Activated gamma-delta T cell treated with Interleukin-2 at 50 U/mL for 16 hours (primary cell): Measurements from ENCODE around the gene CORO2B.
A peak's percentile ranks its signal among the peaks of the same experiment; 100 is the strongest.
"Not testable (repeated sequence)": the region's sequence is repeated elsewhere in the genome, so short reads cannot be mapped to it uniquely, and the experiment has no call there.

Experiments
- DNase-seq: peaks from one replicate; pipeline ENCODE4 v3.0.0-alpha.2; 2020

The CORO2B gene

GRCh38 chr15:68632101-68632500 lies 53.3 kb downstream of the CORO2B start:
- DNase-seq, result no peak

- no peak for DNase-seq
Measured at GRCh38 chr15:68633231-68634121, 54.7 kb downstream of the CORO2B start.

DNA sequence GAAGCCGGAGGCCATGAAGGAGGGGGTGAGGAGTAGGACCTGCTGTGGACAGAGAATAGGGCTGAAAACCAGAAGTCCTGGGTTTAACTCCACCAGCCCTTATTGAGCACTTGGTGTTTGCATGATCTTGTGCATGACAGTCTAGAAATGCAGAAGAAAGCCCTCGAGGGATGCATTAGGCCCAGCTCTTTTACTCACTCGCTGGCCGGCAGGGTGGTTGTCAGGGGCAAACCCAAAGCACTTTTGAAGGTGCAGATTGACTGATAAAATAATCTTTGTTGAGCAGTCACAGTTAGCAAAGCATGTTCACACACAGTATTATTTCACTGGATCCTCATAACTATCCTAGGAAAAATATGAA lies 55.3 kb downstream of the CORO2B start:
- no peak for DNase-seq

DNA sequence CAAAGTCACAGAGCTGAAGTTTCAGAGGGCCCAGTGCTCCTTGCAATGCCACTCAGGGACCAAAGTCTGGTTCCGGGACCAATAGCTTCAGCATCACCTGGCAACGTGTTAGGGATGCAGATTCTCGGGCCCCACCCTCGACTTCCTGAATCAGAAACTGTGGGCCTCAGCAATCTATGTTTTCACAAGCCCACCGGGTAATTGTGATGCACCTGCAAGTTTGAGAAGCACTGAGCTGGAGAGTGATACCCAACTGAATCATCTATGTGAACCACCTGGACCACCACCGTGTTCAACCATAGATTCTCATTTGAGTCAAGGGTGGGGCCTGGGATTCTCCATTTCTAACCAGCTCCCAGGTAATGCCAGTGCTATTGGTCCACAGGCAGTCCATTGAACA lies 55.7 kb downstream of the CORO2B start:
- no peak for DNase-seq

DNA sequence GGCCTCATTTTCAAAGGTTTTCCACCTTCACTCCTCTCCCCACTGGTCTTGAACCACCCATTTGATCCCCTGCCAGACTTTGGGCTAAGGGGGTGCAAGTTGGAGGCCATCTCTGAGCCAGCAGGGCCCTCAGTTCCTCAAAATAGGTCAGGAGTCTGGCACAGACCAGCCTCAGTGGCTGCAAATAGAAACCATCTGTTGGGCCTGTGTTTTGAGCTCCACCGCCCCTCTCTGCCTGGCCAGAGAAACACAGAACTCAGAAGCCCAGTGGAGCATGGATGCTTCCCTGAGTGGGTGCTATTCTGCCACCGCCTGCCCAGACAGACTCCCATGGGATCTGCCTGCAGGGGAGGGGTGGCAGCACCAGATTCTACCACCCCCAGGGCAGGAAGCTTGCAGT lies 56.3 kb downstream of the CORO2B start:
- DNase-seq, result no peak

- DNase-seq, result no peak
Measured at GRCh38 chr15:68636256-68636655, 57.5 kb downstream of the CORO2B start.

- DNase-seq, result no peak
Measured at GRCh38 chr15:68637767-68638404, 59.1 kb downstream of the CORO2B start.

- DNase-seq, result no peak
Measured at GRCh38 chr15:68638953-68639515, 60.2 kb downstream of the CORO2B start.

DNA sequence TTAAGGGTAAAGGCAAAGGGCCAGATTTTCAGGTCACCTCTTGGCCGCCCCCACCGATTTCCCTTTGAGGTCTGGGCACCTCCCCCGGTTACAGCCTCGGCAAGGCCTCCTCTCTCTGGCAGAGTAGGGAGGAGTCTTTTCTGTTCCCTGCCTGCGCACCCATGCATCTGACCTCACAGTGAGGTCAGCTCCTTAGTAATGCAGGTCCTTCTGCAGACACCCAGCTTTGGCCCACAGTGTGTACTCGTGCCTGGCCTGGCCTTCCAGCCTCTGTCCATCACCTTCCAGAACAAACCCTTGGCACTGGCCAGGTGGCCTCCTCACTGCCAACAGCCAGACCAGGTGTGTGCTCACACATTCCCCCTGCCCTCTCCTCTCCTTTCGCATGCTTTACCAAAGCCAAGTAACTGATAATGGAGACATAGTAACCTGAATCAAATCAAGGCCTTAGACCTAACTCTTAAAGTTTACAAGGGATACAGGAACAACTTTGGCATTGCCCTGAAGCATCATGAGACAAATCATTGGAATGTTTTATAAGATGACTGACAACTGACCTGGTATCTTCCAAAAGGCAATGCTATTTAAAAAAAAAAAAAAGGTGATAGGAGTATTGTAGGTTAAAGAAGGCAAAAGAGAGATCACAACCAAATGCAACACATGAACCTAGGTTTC lies 61.3 kb downstream of the CORO2B start:
- no peak for DNase-seq

- no peak for DNase-seq
Measured at GRCh38 chr15:68640791-68641331, 62.1 kb downstream of the CORO2B start.

- DNase-seq, result no peak
Measured at GRCh38 chr15:68641376-68641775, 62.6 kb downstream of the CORO2B start.

DNA sequence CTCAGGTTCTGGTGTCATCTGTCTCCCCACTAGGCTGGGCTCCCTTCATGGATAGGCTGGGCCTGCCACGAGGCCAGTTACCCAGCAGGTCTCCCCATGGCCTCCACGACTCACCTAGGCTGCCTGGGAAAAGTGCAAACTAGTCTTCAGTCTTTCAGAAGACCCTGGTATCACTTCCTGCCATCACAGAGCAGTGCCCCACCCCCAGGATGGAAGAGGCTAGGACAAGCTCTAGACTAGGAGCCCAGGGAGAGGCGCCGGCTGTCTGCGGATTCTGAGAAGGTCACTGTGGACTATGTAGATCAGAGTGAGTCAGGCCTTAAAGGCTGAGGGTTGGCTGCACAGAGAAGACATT lies 63.7 kb downstream of the CORO2B start:
- DNase-seq, result no peak

DNA sequence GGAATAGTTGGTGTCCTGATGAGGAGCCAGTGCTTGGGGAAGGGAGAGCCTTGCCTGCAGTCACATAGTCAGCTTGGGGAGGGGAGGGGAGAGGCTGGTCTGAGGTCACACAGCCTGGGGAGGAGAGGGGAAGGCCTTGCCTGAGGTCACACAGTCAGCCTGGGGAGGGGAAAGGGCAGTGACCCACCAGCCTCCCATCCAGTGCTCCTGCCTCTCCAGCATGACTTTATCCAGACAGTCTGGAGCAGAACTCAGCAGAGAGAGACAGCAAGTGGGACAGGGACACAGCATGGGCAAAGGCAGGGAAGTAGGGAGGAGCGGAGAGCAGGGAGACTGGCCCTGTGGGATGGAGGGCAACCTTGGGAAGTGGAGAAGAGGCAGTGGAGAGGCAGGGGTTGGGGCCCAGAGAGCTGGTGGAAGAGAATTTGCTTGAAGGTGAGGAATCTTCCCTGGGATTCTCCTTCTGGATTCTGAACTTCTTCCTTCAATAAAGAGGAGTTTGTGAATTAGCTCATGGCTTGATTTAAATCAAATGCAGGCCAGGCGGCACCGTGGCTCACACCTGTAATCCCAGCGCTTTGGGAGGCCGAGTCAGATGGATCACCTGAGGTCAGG lies 64.5 kb downstream of the CORO2B start:
- DNase-seq, result no peak

DNA sequence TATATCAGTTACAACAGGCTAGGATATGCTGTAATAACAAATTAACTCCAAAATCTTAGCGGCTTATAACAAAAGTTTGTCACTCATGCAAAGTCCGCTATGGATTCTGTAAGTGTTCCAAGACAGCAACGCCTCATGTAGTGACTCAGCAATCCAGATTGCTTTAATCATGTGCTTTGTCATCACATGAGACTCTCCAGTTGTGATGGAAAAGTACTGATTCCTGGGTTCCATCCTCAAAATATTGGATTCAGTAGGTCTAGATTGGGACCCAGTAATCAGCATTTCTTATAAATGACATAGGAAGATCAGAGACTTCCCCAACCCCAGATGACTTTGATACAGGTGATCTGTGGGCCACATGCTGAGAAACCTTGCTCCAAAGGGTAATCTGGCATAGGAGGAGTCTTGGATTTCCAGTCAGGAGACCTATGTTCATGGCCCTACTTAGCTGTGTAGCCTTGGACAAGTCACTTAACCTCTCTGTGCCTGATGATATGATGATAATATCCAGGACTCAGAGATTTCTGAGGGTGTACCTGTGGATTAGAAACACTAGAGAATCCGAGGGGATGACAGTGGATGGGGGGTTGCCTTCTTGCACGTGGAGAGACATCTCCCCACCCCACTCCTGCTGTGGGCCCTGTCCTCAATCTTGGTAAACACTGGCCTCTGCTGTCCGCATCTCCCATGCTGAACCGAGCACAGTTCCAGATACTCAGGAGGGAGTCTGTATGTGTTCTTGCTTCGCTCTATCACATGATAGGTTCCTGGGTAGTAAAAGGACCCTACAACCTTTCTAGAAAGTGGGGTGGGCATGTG lies 65.5 kb downstream of the CORO2B start:
- no peak for DNase-seq

DNA sequence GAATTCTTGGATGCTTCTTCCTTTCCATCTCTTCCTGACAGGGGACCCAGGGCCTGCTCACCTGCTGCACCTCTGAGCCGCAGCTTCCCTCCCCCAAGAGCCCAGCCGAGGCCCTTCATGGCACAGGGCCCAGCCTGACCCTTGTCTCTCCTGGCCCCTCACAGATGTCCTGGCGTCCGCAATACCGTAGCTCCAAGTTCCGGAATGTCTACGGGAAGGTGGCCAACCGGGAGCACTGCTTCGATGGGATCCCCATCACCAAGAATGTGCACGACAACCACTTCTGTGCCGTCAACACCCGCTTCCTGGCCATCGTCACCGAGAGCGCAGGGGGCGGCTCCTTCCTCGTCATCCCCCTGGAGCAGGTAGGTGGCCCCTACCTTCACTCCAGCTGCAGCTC lies 66.2 kb downstream of the CORO2B start:
- no peak for DNase-seq

- no peak for DNase-seq
Measured at GRCh38 chr15:68646156-68646555, 67.4 kb downstream of the CORO2B start.

- no peak for DNase-seq
Measured at GRCh38 chr15:68646696-68647095, 67.9 kb downstream of the CORO2B start.

- not testable (repeated sequence) for DNase-seq
Measured at GRCh38 chr15:68647361-68647760, 68.6 kb downstream of the CORO2B start.

DNA sequence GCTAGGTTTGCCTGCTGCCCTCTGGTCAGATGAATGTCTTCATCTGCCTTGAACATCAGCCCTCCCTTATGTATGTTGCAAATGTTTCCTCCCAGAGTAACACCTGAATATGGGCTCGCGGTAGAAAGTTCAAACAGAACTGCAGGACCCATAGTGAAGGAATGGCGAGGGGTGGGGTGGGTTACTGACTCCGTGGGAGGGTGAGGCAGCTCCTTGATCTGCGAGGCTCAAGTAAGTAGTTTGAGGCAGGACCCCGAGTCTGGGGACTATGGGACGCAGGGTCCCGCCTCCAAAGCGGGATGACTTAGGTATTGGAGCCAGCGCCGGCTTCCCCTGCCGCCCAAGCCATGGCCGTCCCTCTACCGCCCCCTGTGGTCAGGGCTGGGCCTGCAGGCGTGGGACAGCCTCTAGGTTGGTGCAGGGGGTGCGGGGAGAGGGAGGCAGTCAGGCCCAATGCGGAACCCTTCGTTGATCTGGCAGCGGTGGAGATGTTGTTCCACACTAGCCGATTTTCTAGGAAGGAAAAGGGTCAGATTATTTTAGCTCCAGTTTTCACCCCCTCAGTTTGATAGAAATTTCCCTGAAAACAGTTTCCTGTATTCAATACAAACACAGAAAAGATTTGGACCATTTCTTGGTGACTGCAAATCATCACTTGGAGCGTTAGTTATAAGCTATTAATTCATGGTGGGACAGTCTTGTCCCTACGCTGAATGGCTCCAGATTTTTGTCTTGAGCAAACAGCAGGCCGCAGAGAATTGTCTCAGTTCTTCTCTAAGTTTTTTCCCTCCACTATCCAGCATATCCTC lies 72.3 kb downstream of the CORO2B start:
- DNase-seq, result peak; percentile 32

DNA sequence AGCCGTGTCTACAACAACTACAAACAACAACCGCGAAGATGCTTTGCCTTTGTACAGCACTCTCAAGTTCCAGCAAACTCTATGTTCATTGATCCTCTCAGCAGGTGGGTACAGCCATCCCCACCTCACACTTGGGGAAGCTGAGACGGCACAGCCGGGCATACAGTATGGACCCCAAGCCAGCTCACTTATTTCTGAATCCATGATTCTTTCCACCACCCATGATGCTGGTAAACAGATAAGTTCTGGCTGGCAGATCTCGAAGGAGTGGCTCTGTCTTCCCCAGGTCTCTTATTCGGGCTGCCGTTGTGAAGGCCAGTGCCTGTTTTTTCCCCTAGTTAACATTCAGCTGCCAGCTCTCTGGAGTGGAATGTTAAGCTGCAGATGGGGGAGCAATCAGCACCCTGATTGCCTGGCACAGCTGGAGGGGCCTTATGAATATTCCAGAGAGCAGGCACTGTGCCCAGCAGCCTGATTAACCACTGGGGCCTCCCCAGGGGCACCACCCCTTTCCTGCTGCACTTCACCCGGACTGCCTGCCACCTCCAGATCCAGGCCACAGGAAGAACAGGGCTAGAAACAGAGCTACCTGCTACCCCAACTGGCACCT lies 73.2 kb downstream of the CORO2B start:
- no peak for DNase-seq
